HepG2 (cell line): Measurements from ENCODE around the gene EPM2A.

Experiments
- CENPBD1 ChIP-seq: sonication (generic); formaldehyde crosslinking; IDR thresholded peaks from 2 replicates; pipeline ENCODE4 v1.8.0; 2022; ENCODE audit warnings: missing genetic modification reagents, low read depth, mild to moderate bottlenecking, borderline replicate concordance
- CREM ChIP-seq, 2 experiments: sonication (generic) in 1 of 2; formaldehyde crosslinking in 1 of 2; IDR thresholded peaks; 2 replicates each; pipeline versions ENCODE4 v1.4.0 to v1.6.1; 2016 to 2020; ENCODE audit warnings: antibody characterized with exemption in 1 of 2, mild to moderate bottlenecking in 1 of 2, missing genetic modification reagents in 1 of 2
- HMG20B ChIP-seq: conservative IDR thresholded peaks from 2 replicates; pipeline ENCODE4 v1.6.1; 2016; ENCODE audit warnings: missing genetic modification reagents, missing compliant biosample characterization
- KAT7 ChIP-seq: IDR thresholded peaks from 2 replicates; pipeline ENCODE4 v1.6.1; 2018; ENCODE audit warnings: borderline replicate concordance, missing compliant biosample characterization
- POLR2A ChIP-seq, 2 experiments: IDR thresholded peaks; 2 replicates each; pipeline ENCODE4 v1.6.1; 2011; ENCODE audit warnings: low read depth in 2 of 2, low read length in 2 of 2, mild to moderate bottlenecking in 1 of 2, moderate library complexity in 1 of 2; ENCODE audit not compliant: insufficient read depth in 1 of 2
- ZNF224 ChIP-seq: sonication (generic); formaldehyde crosslinking; IDR thresholded peaks from 2 replicates; pipeline ENCODE4 v1.5.0; 2020; ENCODE audit warnings: mild to moderate bottlenecking, missing genetic modification reagents
- ZXDC ChIP-seq: sonication (generic); formaldehyde crosslinking; IDR thresholded peaks from 2 replicates; pipeline ENCODE4 v1.5.0; 2020; ENCODE audit warnings: mild to moderate bottlenecking, missing genetic modification reagents
- TF ChIP-seq, protein P1 (sequence below): sonication (generic); formaldehyde crosslinking; IDR thresholded peaks from 2 replicates; pipeline ENCODE4 v1.4.0; 2020; ENCODE audit warnings: missing genetic modification reagents

GRCh38 chr6:145755682-145756081 lies 20.4 kb upstream of the EPM2A start:
- no peak for TF ChIP-seq CREM (IDR thresholded peaks at IDR 0.05)
- no peak for TF ChIP-seq CREM (CRISPR knock-in tag; IDR thresholded peaks at IDR 0.05)
- no peak for TF ChIP-seq ZXDC (CRISPR knock-in tag)
- no peak for TF ChIP-seq POLR2A (IDR thresholded peaks at IDR 0.05; ENCODE audit: insufficient read depth in 1 of 2, low read depth in 2 of 2, low read length in 2 of 2)
- TF ChIP-seq ZNF224 (CRISPR knock-in tag), result no peak
- TF ChIP-seq, protein P1, sequence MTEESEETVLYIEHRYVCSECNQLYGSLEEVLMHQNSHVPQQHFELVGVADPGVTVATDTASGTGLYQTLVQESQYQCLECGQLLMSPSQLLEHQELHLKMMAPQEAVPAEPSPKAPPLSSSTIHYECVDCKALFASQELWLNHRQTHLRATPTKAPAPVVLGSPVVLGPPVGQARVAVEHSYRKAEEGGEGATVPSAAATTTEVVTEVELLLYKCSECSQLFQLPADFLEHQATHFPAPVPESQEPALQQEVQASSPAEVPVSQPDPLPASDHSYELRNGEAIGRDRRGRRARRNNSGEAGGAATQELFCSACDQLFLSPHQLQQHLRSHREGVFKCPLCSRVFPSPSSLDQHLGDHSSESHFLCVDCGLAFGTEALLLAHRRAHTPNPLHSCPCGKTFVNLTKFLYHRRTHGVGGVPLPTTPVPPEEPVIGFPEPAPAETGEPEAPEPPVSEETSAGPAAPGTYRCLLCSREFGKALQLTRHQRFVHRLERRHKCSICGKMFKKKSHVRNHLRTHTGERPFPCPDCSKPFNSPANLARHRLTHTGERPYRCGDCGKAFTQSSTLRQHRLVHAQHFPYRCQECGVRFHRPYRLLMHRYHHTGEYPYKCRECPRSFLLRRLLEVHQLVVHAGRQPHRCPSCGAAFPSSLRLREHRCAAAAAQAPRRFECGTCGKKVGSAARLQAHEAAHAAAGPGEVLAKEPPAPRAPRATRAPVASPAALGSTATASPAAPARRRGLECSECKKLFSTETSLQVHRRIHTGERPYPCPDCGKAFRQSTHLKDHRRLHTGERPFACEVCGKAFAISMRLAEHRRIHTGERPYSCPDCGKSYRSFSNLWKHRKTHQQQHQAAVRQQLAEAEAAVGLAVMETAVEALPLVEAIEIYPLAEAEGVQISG (CRISPR knock-in tag), result no peak
- TF ChIP-seq CENPBD1 (CRISPR knock-in tag), result no peak
- no peak for TF ChIP-seq HMG20B
- TF ChIP-seq KAT7 (CRISPR knock-in tag), result no peak
